K562 (cell line): ENCODE data around the gene GSDME. TPM values are rescaled to one million over a fixed set of nuclear protein-coding genes. Genes with fewer than 3 reads are reported as not detected.

ENCODE experiments used
- ATAC-seq: fragments of 200-7000 bp; cut with Tn5 transposase; 3 replicates; pipeline ENCODE4 v1.9.1; 2020; ENCODE audit warnings: moderate library complexity
- BruUV-seq: library from RNA; stranded (reverse); fragments of 400-500 nt; replicated peaks from 2 replicates; lab custom pipeline; 2021; lab: Mats Ljungman, UMichigan
- CTCF ChIA-PET: fragments of 300-600 bp; formaldehyde crosslinking; extraction: SDS; loops from one replicate; lab custom pipeline; 2021; ENCODE audit warnings: low intra/inter-chr PET ratio; lab: Yijun Ruan, JAX
- POLR2A ChIA-PET: fragments of 300-600, 350-650 bp; sonication (Branson Sonifier 250); formaldehyde crosslinking; extraction: SDS; loops from one replicate; lab custom pipeline; 2021; ENCODE audit warnings: antibody characterized with exemption, inconsistent platforms; lab: Yijun Ruan, JAX
- DNase-seq, 4 experiments: peaks; one replicate each; pipeline versions ENCODE4 v3.0.0 to v3.0.0-alpha.2; 2011 to 2018; ENCODE audit warnings: low spot score in 3 of 4, mixed read lengths in 3 of 4; ENCODE audit errors: extremely low read depth in 1 of 4
- FAIRE-seq: peaks from 2 replicates; lab custom pipeline; 2011; peaks lifted over from hg19 to GRCh38; lab: Jason Lieb, UNC
- H2AFZ ChIP-seq: 2 replicates; pipeline ENCODE4 v1.6.0; 2011; ENCODE audit warnings: low read depth, low read length, control low read depth, inconsistent platforms
- H3K27ac ChIP-seq: fragments of 200-600 bp; 3 replicates; pipeline ENCODE4 v1.8.0; 2011; ENCODE audit warnings: low read depth, mild to moderate bottlenecking, control low read depth, inconsistent platforms, low read length, moderate library complexity, mixed read lengths; ENCODE audit errors: extremely low read depth
- H3K27me3 ChIP-seq, 2 experiments: fragments of 300-600 bp in 1 of 2; 2 replicates in 1 of 2; 3 replicates in 1 of 2; pipeline versions ENCODE4 v1.6.0 to v1.8.0; 2011; ENCODE audit warnings: inconsistent platforms in 2 of 2, low read length in 2 of 2, mild to moderate bottlenecking in 1 of 2, mixed read lengths in 1 of 2, moderate library complexity in 1 of 2; ENCODE audit not compliant: control insufficient read depth in 2 of 2, insufficient read depth in 2 of 2
- H3K36me3 ChIP-seq: fragments of 300-600 bp; 3 replicates; pipeline ENCODE4 v1.8.0; 2011; ENCODE audit warnings: mild to moderate bottlenecking, low read length, inconsistent platforms; ENCODE audit not compliant: control insufficient read depth, insufficient read depth
- H3K4me1 ChIP-seq, 2 experiments: fragments of 200-600 bp in 1 of 2; replicated peaks in 1 of 2; 2 replicates in 1 of 2; 3 replicates in 1 of 2; pipeline versions ENCODE4 v1.5.1 to v1.8.0; 2011; ENCODE audit warnings: inconsistent platforms in 2 of 2, low read length in 2 of 2, mild to moderate bottlenecking in 1 of 2, mixed read lengths in 1 of 2, moderate library complexity in 1 of 2; ENCODE audit not compliant: control insufficient read depth in 2 of 2, insufficient read depth in 2 of 2
- H3K4me2 ChIP-seq: 2 replicates; pipeline ENCODE4 v1.6.1; 2011; ENCODE audit warnings: low read length, control low read depth, inconsistent platforms, mixed read lengths; ENCODE audit not compliant: insufficient read depth
- H3K4me3 ChIP-seq: fragments of 200-600 bp; sonication (generic), shearing (Covaris generic); 2 replicates; pipeline ENCODE4 v1.5.1; 2016; ENCODE audit warnings: control low read depth, inconsistent platforms
- H3K79me2 ChIP-seq: fragments of 200-600 bp; 3 replicates; pipeline ENCODE4 v1.8.0; 2011; ENCODE audit warnings: low read length, inconsistent platforms; ENCODE audit not compliant: control insufficient read depth, insufficient read depth
- H3K9ac ChIP-seq, 2 experiments: 2 replicates each; pipeline versions ENCODE4 v1.6.0 to v1.6.1; 2011; ENCODE audit warnings: low read depth in 2 of 2, low read length in 2 of 2, control low read depth in 1 of 2, inconsistent platforms in 1 of 2, mild to moderate bottlenecking in 1 of 2, mixed read lengths in 1 of 2; ENCODE audit not compliant: insufficient read depth in 1 of 2
- H3K9me1 ChIP-seq: one replicate; pipeline ENCODE4 v1.6.0; 2011; ENCODE audit warnings: inconsistent platforms, mild to moderate bottlenecking, low read length, moderate library complexity; ENCODE audit not compliant: control insufficient read depth, insufficient read depth
- H3K9me3 ChIP-seq: replicated peaks from 2 replicates; pipeline ENCODE4 v1.5.1; 2011; ENCODE audit warnings: low read depth, low read length, inconsistent platforms; ENCODE audit not compliant: control insufficient read depth, insufficient read depth
- H4K20me1 ChIP-seq: replicated peaks from 2 replicates; pipeline ENCODE4 v1.6.1; 2011; ENCODE audit warnings: low read length, inconsistent platforms, mixed read lengths; ENCODE audit not compliant: control insufficient read depth, insufficient read depth
- BDP1 ChIP-seq: IDR thresholded peaks from 3 replicates; pipeline ENCODE4 v1.6.1; 2011; ENCODE audit not compliant: insufficient read length, insufficient read depth
- CTCFL ChIP-seq: IDR thresholded peaks from 2 replicates; pipeline ENCODE4 v1.6.1; 2011; ENCODE audit warnings: borderline replicate concordance, low read depth, mild to moderate bottlenecking, moderate library complexity, low read length; ENCODE audit not compliant: insufficient read depth, poor library complexity, severe bottlenecking
- FOXJ3 ChIP-seq: sonication (generic); formaldehyde crosslinking; IDR thresholded peaks from 2 replicates; pipeline ENCODE4 v1.4.0; 2020; ENCODE audit warnings: mild to moderate bottlenecking, missing genetic modification reagents
- RHOXF2B ChIP-seq: fragments of 250-450 bp; sonication (Bioruptor Pico); conservative IDR thresholded peaks from 2 replicates; pipeline ENCODE4 v1.5.1; 2021
- SMAD2 ChIP-seq: fragments of 150-350 bp; IDR thresholded peaks from 2 replicates; pipeline ENCODE4 v1.6.1; 2014; ENCODE audit warnings: low read depth, mild to moderate bottlenecking, low read length
- TAF1 ChIP-seq: IDR thresholded peaks from 2 replicates; pipeline ENCODE4 v1.6.1; 2011; ENCODE audit warnings: mild to moderate bottlenecking, low read length, moderate library complexity; ENCODE audit not compliant: insufficient read depth, control insufficient read depth, severe bottlenecking; ENCODE audit errors: extremely low read depth
- TBP ChIP-seq: optimal IDR thresholded peaks from 2 replicates; pipeline ENCODE3; 2011; ENCODE audit warnings: low read depth, low read length, improper control_type of control experiment
- ZNF146 ChIP-seq: IDR thresholded peaks from one replicate; pipeline ENCODE4 v1.6.1; 2018; ENCODE audit warnings: missing compliant biosample characterization; ENCODE audit not compliant: unreplicated experiment
- WGBS: fragments of 100-300 bp; shearing (Covaris generic); methylation state at CpG from one replicate; pipeline ENCODE4 v1.1.6; 2016; ENCODE audit warnings: low coverage, mixed read lengths; ENCODE audit not compliant: insufficient coverage; ENCODE audit errors: missing lambda C conversion rate; 5-methylcytosine and 5-hydroxymethylcytosine counted together
- in situ Hi-C: fragments of 300-500 bp; cut with MboI; formaldehyde crosslinking; loops from 4 replicates; pipeline ENCODE4 v1.15.0; 2018; ENCODE audit warnings: inconsistent platforms, mixed read lengths
- intact Hi-C: fragments of 100-400 bp; cut with micrococcal nuclease; formaldehyde crosslinking; loops from 2 replicates; pipeline ENCODE4 v1.14.2; 2022
- polyA plus RNA-seq, 8 experiments: library from polyadenylated mRNA; depleted of rRNA in 4 of 8; stranded (reverse) in 5 of 8; unstranded in 3 of 8; fragments of >200 nt; fragmentation: Nextera tagmentation in 2 of 8; fragmentation: Illumina TruSeq in 1 of 8; extraction: Ambion mirVana in 2 of 8; extraction: Trizol in 1 of 8; gene quantifications; 2 replicates each; pipeline versions ENCODE4 v1.2.1 to v1.2.3, GENCODE V29; 2011 to 2014; ENCODE audit warnings: inconsistent platforms in 1 of 8, missing spikeins in 1 of 8
- total RNA-seq, 7 experiments: library from RNA; depleted of rRNA in 6 of 7; stranded (reverse); fragments of >200 nt in 6 of 7; fragmentation: Illumina TruSeq in 2 of 7; extraction: Trizol in 2 of 7; gene quantifications; 2 replicates each; pipeline versions ENCODE4 v1.2.1 to v1.2.3, GENCODE V29; 2011 to 2021; ENCODE audit warnings: low replicate concordance in 1 of 7

The GSDME gene
- total and polyA plus RNA-seq, 9 of the 15 experiments (the other 6 are each of a cell fraction or from before 2014, with no cell fraction given) = 0.37 to 1.9 (median 0.62) TPM

GRCh38 chr7:24704311-24704710 lies 53.0 kb downstream of the GSDME start:
- no peak for DNase-seq

More at GRCh38 chr7:24704311-24704710, 53.0 kb downstream of the GSDME start:
- ATAC-seq = no peak
- FAIRE-seq = no peak
- H3K79me2 ChIP-seq = no peaks in the 10 kb centered on the region
- H3K4me3 ChIP-seq = no peak overlapping the region
- in situ Hi-C loops (no loop called here), intact Hi-C loops (no loop called here)
- no TSS peak for BruUV-seq
- CTCF ChIA-PET = no interaction called here
- WGBS = 78% methylated on average over 4 of the region's 4 CpGs
- no peaks in the 10 kb centered on the region; a peak in 1 of 5 replicates for H3K27me3 ChIP-seq
- no peak overlapping the region for H3K4me2 ChIP-seq
- POLR2A ChIA-PET = interaction anchor here (1.5 to 1.6 kb wide), 2 partner anchors 10 to 16 kb away, joined by 3 read pairs; no protein-coding TSS in a partner anchor
- H4K20me1 ChIP-seq = no peaks in the 10 kb centered on the region
- no peaks in the 10 kb centered on the region for H3K9me3 ChIP-seq
- H3K27ac ChIP-seq = no peak overlapping the region
- H3K9ac ChIP-seq = no peak overlapping the region
- H3K4me1 ChIP-seq = peaks cover 0 to 3% of the 10 kb centered on the region in 2 experiments; a peak in 1 of 5 replicates
- no peaks in the 10 kb centered on the region for H3K9me1 ChIP-seq
- no peak overlapping the region for H2AFZ ChIP-seq
- no peaks in the 10 kb centered on the region for H3K36me3 ChIP-seq
- TF ChIP-seq SMAD2 (no peak), ZNF146 (CRISPR knock-in tag) (no peak), RHOXF2B (CRISPR knock-in tag) (no peak), TBP (no peak), CTCFL (no peak), FOXJ3 (CRISPR knock-in tag) (no peak), BDP1 (no peak), TAF1 (no peak)
